H9 (cell line): ENCODE data around the gene MEGF9. TPM values are rescaled to one million over a fixed set of nuclear protein-coding genes. Genes with fewer than 3 reads are reported as not detected.

Experiments
- DNase-seq: peaks from one replicate; pipeline ENCODE4 v3.0.0-alpha.2; 2017
- H2AFZ ChIP-seq: one replicate; pipeline ENCODE4 v1.6.1; 2013; ENCODE audit warnings: mild to moderate bottlenecking, low read length, control low read depth, moderate library complexity
- H2AK5ac ChIP-seq: 2 replicates; pipeline ENCODE4 v1.6.1; 2013; ENCODE audit warnings: low read length, control low read depth, mixed read lengths; ENCODE audit not compliant: insufficient read length
- H2BK120ac ChIP-seq: one replicate; pipeline ENCODE4 v1.6.1; 2013; ENCODE audit warnings: low read depth, mild to moderate bottlenecking, low read length, control low read depth, inconsistent platforms; ENCODE audit not compliant: poor library complexity, severe bottlenecking
- H2BK12ac ChIP-seq: 2 replicates; pipeline ENCODE4 v1.6.1; 2013; ENCODE audit warnings: low read length, control low read depth, mixed read lengths, low read depth; ENCODE audit not compliant: insufficient read length
- H2BK15ac ChIP-seq: 2 replicates; pipeline ENCODE4 v1.6.1; 2013; ENCODE audit warnings: low read depth, low read length, control low read depth
- H2BK20ac ChIP-seq: one replicate; pipeline ENCODE4 v1.6.1; 2013; ENCODE audit warnings: low read depth, mild to moderate bottlenecking, low read length, control low read depth, inconsistent platforms; ENCODE audit not compliant: poor library complexity, severe bottlenecking
- H2BK5ac ChIP-seq: 2 replicates; pipeline ENCODE4 v1.6.1; 2013; ENCODE audit warnings: low read length, control low read depth, mixed read lengths; ENCODE audit not compliant: insufficient read length
- H3K14ac ChIP-seq: 2 replicates; pipeline ENCODE4 v1.6.1; 2013; ENCODE audit warnings: low read length, control low read depth; ENCODE audit not compliant: insufficient read depth
- H3K18ac ChIP-seq: 2 replicates; pipeline ENCODE4 v1.6.1; 2013; ENCODE audit warnings: low read depth, mild to moderate bottlenecking, mixed read lengths, low read length, control low read depth; ENCODE audit not compliant: insufficient read length
- H3K23ac ChIP-seq: 2 replicates; pipeline ENCODE4 v1.6.1; 2013; ENCODE audit warnings: low read length, control low read depth, mixed read lengths, low read depth; ENCODE audit not compliant: insufficient read length
- H3K23me2 ChIP-seq: 2 replicates; pipeline ENCODE4 v1.6.1; 2013; ENCODE audit warnings: low read depth, mild to moderate bottlenecking, mixed read lengths, low read length, control low read depth; ENCODE audit not compliant: insufficient read length, poor library complexity, severe bottlenecking
- H3K27ac ChIP-seq: 2 replicates; pipeline ENCODE4 v1.5.1; 2013; ENCODE audit warnings: low read length, control low read depth, mixed read lengths, low read depth; ENCODE audit not compliant: insufficient read length
- H3K27me3 ChIP-seq: 2 replicates; pipeline ENCODE4 v1.6.1; 2013; ENCODE audit warnings: low read length, control low read depth, inconsistent platforms; ENCODE audit not compliant: insufficient read depth
- H3K4ac ChIP-seq: 2 replicates; pipeline ENCODE4 v1.6.1; 2013; ENCODE audit warnings: low read depth, mild to moderate bottlenecking, control low read depth, inconsistent platforms, low read length, moderate library complexity
- H3K4me1 ChIP-seq: 2 replicates; pipeline ENCODE4 v1.6.1; 2013; ENCODE audit warnings: low read length, control low read depth, inconsistent platforms; ENCODE audit not compliant: insufficient read depth
- H3K4me2 ChIP-seq: 2 replicates; pipeline ENCODE4 v1.6.1; 2013; ENCODE audit warnings: low read length, control low read depth, mixed read lengths; ENCODE audit not compliant: insufficient read length, insufficient read depth
- H3K56ac ChIP-seq: 2 replicates; pipeline ENCODE4 v1.6.1; 2013; ENCODE audit warnings: low read depth, mild to moderate bottlenecking, mixed read lengths, low read length, control low read depth; ENCODE audit not compliant: insufficient read length
- H3K79me1 ChIP-seq: 2 replicates; pipeline ENCODE4 v1.6.1; 2013; ENCODE audit warnings: low read depth, mild to moderate bottlenecking, moderate library complexity, low read length, control low read depth, inconsistent platforms; ENCODE audit not compliant: insufficient read depth, poor library complexity, severe bottlenecking
- H3K79me2 ChIP-seq: 2 replicates; pipeline ENCODE4 v1.6.1; 2013; ENCODE audit warnings: low read length, control low read depth, inconsistent platforms; ENCODE audit not compliant: insufficient read depth
- H3K9ac ChIP-seq: 2 replicates; pipeline ENCODE4 v1.6.1; 2013; ENCODE audit warnings: low read length, control low read depth, mixed read lengths; ENCODE audit not compliant: insufficient read length; ENCODE audit errors: extremely low read depth
- H3K9me3 ChIP-seq: one replicate; pipeline ENCODE4 v1.6.1; 2013; ENCODE audit warnings: low read depth, low read length, inconsistent platforms; ENCODE audit not compliant: control insufficient read depth
- H3T11ph ChIP-seq: one replicate; pipeline ENCODE4 v1.6.1; 2013; ENCODE audit warnings: mild to moderate bottlenecking, low read length, control low read depth, inconsistent platforms
- H4K20me1 ChIP-seq: one replicate; pipeline ENCODE4 v1.6.1; 2013; ENCODE audit not compliant: control insufficient read depth, insufficient read length, insufficient read depth
- H4K5ac ChIP-seq: 2 replicates; pipeline ENCODE4 v1.6.1; 2013; ENCODE audit warnings: low read depth, mild to moderate bottlenecking, mixed read lengths, low read length, control low read depth; ENCODE audit not compliant: insufficient read length
- H4K8ac ChIP-seq: replicated peaks from 2 replicates; pipeline ENCODE4 v1.6.1; 2013; ENCODE audit warnings: low read length, control low read depth, mixed read lengths, low read depth; ENCODE audit not compliant: insufficient read length
- H4K91ac ChIP-seq: 2 replicates; pipeline ENCODE4 v1.6.1; 2013; ENCODE audit warnings: low read depth, mild to moderate bottlenecking, moderate library complexity, mixed read lengths, low read length, control low read depth; ENCODE audit not compliant: insufficient read length
- H3K27ac Mint-ChIP-seq, 3 experiments: 2 replicates in 2 of 3; 3 replicates in 1 of 3; pipeline ENCODE4 v1.8.0; 2020 to 2021; ENCODE audit warnings: mixed read lengths in 3 of 3, mild to moderate bottlenecking in 1 of 3, moderate library complexity in 1 of 3
- H3K27me3 Mint-ChIP-seq: 2 replicates; pipeline ENCODE4 v1.8.0; 2021; ENCODE audit warnings: low read depth, mild to moderate bottlenecking, moderate library complexity, mixed read lengths
- H3K36me3 Mint-ChIP-seq, 3 experiments: 2 replicates in 2 of 3; 3 replicates in 1 of 3; pipeline ENCODE4 v1.8.0; 2020 to 2021; ENCODE audit warnings: low read depth in 3 of 3, mixed read lengths in 3 of 3; ENCODE audit not compliant: insufficient read depth in 1 of 3
- H3K4me1 Mint-ChIP-seq, 2 experiments: 2 replicates each; pipeline ENCODE4 v1.8.0; 2020; ENCODE audit warnings: mixed read lengths in 2 of 2
- H3K4me3 Mint-ChIP-seq, 2 experiments: 2 replicates in 1 of 2; 3 replicates in 1 of 2; pipeline ENCODE4 v1.8.0; 2020 to 2021; ENCODE audit warnings: mild to moderate bottlenecking in 2 of 2, mixed read lengths in 2 of 2, moderate library complexity in 1 of 2
- H3K9me3 Mint-ChIP-seq, 2 experiments: 2 replicates in 1 of 2; 3 replicates in 1 of 2; pipeline ENCODE4 v1.8.0; 2020; ENCODE audit warnings: mild to moderate bottlenecking in 2 of 2, mixed read lengths in 2 of 2, moderate library complexity in 1 of 2
- CTCF ChIP-seq: fragments of 200-600 bp; sonication (generic); conservative IDR thresholded peaks from 3 replicates; pipeline ENCODE4 v1.8.0; 2021; ENCODE audit warnings: antibody characterized with exemption, mild to moderate bottlenecking
- WGBS: extraction: QIAGEN DNeasy Blood & Tissue Kit; methylation state at CpG from one replicate; pipeline ENCODE4 v1.1.7; 2013; ENCODE audit warnings: missing lambda C conversion rate, low lambda C conversion rate, mixed read lengths; ENCODE audit not compliant: insufficient read length; ENCODE audit errors: extremely low coverage; 5-methylcytosine and 5-hydroxymethylcytosine counted together
- total RNA-seq: library from RNA; stranded (reverse); gene quantifications from 2 replicates; pipeline ENCODE4 v1.2.1, GENCODE V29; 2021

MEGF9 gene
- total RNA-seq, 1 experiment from 2014 or later, result 0.94 TPM

GRCh38 chr9:120611690-120612068 is 102.6 kb downstream of the MEGF9 start:
- Histone ChIP-seq H4K8ac (no peak overlapping the region), H2BK12ac (no peak overlapping the region), H3K27me3 (no peaks in the 10 kb centered on the region), H3K4me2 (no peak overlapping the region), H3K23ac (no peak overlapping the region), H3K9ac (no peak overlapping the region), H3K4ac (no peak overlapping the region), H2AFZ (no peak overlapping the region), H4K5ac (no peak overlapping the region), H3K27ac (no peak overlapping the region), H2BK120ac (no peak overlapping the region), H3K23me2 (no peaks in the 10 kb centered on the region), H4K20me1 (no peaks in the 10 kb centered on the region), H2BK15ac (no peak overlapping the region), H3K79me1 (no peaks in the 10 kb centered on the region), H3K14ac (no peak overlapping the region), H3K4me1 (no peaks in the 10 kb centered on the region), H2BK5ac (no peak overlapping the region), H3K56ac (no peak overlapping the region), H2AK5ac (no peak overlapping the region), H2BK20ac (no peak overlapping the region), H3K9me3 (no peaks in the 10 kb centered on the region), H3T11ph (no peak overlapping the region), H3K79me2 (no peaks in the 10 kb centered on the region), H4K91ac (no peak overlapping the region), H3K18ac (no peak overlapping the region)
- Mint-ChIP-seq H3K9me3 (no peaks in the 10 kb centered on the region), H3K27me3 (no peaks in the 10 kb centered on the region), H3K36me3 (no peaks in the 10 kb centered on the region), H3K4me1 (no peaks in the 10 kb centered on the region), H3K27ac (no peak overlapping the region), H3K4me3 (no peak overlapping the region)
- TF ChIP-seq CTCF, result no peak
- no CpG with 5 or more reads among the region's 1 CpG for WGBS
- DNase-seq, result no peak
